DOHH2 (cell line): Measurements from ENCODE around the gene GABRR2.

Source experiments
- CTCF ChIP-seq: fragments of 200-600 bp; sonication (generic); IDR thresholded peaks from one replicate; pipeline ENCODE4 v1.5.1; 2014; ENCODE audit warnings: antibody characterized with exemption, mild to moderate bottlenecking, low read depth, low read length; ENCODE audit not compliant: poor library complexity, severe bottlenecking
- EZH2phosphoT487 ChIP-seq: fragments of 200-600 bp; sonication (generic); IDR thresholded peaks from 2 replicates; pipeline ENCODE4 v1.6.1; 2017; ENCODE audit warnings: borderline replicate concordance, mild to moderate bottlenecking, antibody characterized with exemption, low read length, moderate library complexity, mixed read lengths

- TF ChIP-seq CTCF, result no peak
- no peak for TF ChIP-seq EZH2phosphoT487
Measured at GRCh38 chr6:89311853-89312531, 3.1 kb downstream of the GABRR2 start.
